ENCODE results near the gene CACNA1S. TPM values are rescaled to one million over a fixed set of nuclear protein-coding genes. Genes with fewer than 3 reads are reported as not detected.

The CACNA1S gene
- total and polyA plus RNA-seq, 2 of the 8 experiments (the other 6 are each of a cell fraction or from before 2014, with no cell fraction given), result 0.06 TPM; not detected in 1

DNA sequence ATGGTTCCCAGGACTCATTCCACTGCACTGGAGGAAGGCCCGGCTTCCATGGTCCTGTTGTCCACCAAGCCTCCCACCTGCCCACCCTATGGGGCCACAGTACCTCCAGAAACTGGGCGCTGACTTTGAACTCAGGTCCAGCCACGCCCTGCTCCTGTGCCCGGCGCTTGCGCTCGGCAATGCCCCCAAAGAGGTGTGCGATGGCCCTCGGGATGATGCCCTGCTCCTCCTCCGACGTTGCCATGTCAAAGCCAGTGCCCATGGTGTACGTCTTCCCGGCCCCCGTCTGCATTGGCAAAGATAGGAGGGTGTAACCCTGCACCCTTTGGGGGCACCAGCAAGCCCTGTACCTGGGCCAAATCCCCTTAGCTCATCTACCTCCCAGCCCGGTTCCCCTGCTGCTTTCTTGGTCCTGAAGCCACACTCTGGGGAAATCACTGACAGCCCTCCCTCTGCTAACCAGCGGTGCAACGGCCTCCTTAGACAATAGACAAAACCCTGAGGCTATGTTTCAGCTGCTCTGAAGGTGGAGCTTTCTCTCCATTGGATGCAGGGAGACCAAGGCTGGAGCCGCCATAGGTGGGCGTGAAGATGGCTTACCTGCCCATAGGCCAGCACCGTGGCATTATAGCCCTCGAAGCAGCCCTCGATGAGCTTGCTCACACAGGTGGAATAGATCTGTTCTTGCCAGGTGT, 103.4 kb downstream of the CACNA1S start (continued):
- no peak for TF ChIP-seq RAD21 (IDR thresholded peaks at IDR 0.05 in 1 of 2, conservative IDR thresholded peaks at IDR 0.05 in 1 of 2; ENCODE audit: low read depth in 2 of 2, low read length in 2 of 2)
- no peak for TF ChIP-seq BRCA1 (IDR thresholded peaks at IDR 0.05; ENCODE audit: low read depth, low read length)
- no peak for TF ChIP-seq SRF (IDR thresholded peaks at IDR 0.05; ENCODE audit: low read depth, low read length)
- TF ChIP-seq SIX5 (IDR thresholded peaks at IDR 0.05; ENCODE audit: low read depth, low read length), result no peak
- TF ChIP-seq SAP30 (IDR thresholded peaks at IDR 0.05; ENCODE audit: insufficient read depth, insufficient replicate concordance, low read length), result no peak
- TF ChIP-seq SP4 (IDR thresholded peaks at IDR 0.05; ENCODE audit: low read length), result no peak
- no peak for TF ChIP-seq ZNF274 (IDR thresholded peaks at IDR 0.05; ENCODE audit: borderline replicate concordance, extremely low read depth, low read length)
- TF ChIP-seq BACH1 (IDR thresholded peaks at IDR 0.05; ENCODE audit: low read length), result no peak
- TF ChIP-seq JUND (IDR thresholded peaks at IDR 0.05; ENCODE audit: low read length), result no peak
- TF ChIP-seq RBBP5 (IDR thresholded peaks at IDR 0.05; ENCODE audit: borderline replicate concordance, low read depth, low read length), result no peak

Data from H1 (cell line).